Measurements from ENCODE around the gene BRINP1. TPM values are rescaled to one million over a fixed set of nuclear protein-coding genes. Genes with fewer than 3 reads are reported as not detected.

The BRINP1 gene
- total RNA-seq, 1 experiment from 2014 or later: not detected

- CTCF ChIA-PET: no interaction called here
- POLR2A ChIA-PET: no interaction called here
- DNase-seq (ENCODE audit: unreplicated experiment): no peak
- no TSS peak for BruUV-seq (replicated peaks)
- no peak overlapping the region for H3K27ac Mint-ChIP-seq (ENCODE audit: low read depth, unreplicated experiment)
- no peak for TF ChIP-seq CTCF (IDR thresholded peaks at IDR 0.05; ENCODE audit: unreplicated experiment)
- no peak overlapping the region for H3K4me3 Mint-ChIP-seq (ENCODE audit: unreplicated experiment)
- no peaks in the 10 kb centered on the region for H3K27me3 Mint-ChIP-seq (ENCODE audit: insufficient read depth, unreplicated experiment)
- intact Hi-C loops (cut with micrococcal nuclease): no loop called here
- no peaks in the 10 kb centered on the region for H3K36me3 Mint-ChIP-seq (ENCODE audit: insufficient read depth, unreplicated experiment)
- peaks cover 36% of the 10 kb centered on the region for H3K9me3 Mint-ChIP-seq (ENCODE audit: unreplicated experiment)
- H3K4me1 Mint-ChIP-seq (ENCODE audit: insufficient read depth, unreplicated experiment): no peaks in the 10 kb centered on the region
These were observed 30.2 kb downstream of the BRINP1 start for GRCh38 chr9:119339056-119339455.

GRCh38 chr9:119337573-119337972 lies 31.7 kb downstream of the BRINP1 start:
- Mint-ChIP-seq H3K36me3 (ENCODE audit: insufficient read depth, unreplicated experiment) (no peaks in the 10 kb centered on the region), H3K27ac (ENCODE audit: low read depth, unreplicated experiment) (no peak overlapping the region), H3K27me3 (ENCODE audit: insufficient read depth, unreplicated experiment) (no peaks in the 10 kb centered on the region), H3K4me3 (ENCODE audit: unreplicated experiment) (no peak overlapping the region), H3K9me3 (ENCODE audit: unreplicated experiment) (peaks cover 25% of the 10 kb centered on the region), H3K4me1 (ENCODE audit: insufficient read depth, unreplicated experiment) (no peaks in the 10 kb centered on the region)
- ChIA-PET CTCF (interaction anchor here (0.6 kb wide), 1 partner anchor 1230 kb away, joined by 4 read pairs; no protein-coding TSS in a partner anchor), POLR2A (no interaction called here)
- BruUV-seq (replicated peaks): no TSS peak
- DNase-seq (ENCODE audit: unreplicated experiment): peak; percentile 12
- no peak for TF ChIP-seq CTCF (IDR thresholded peaks at IDR 0.05; ENCODE audit: unreplicated experiment)
- intact Hi-C loops (cut with micrococcal nuclease): no loop called here

- ChIA-PET POLR2A (no interaction called here), CTCF (interaction anchor here (0.7 to 1.6 kb wide), 3 partner anchors 14 to 1826 kb away, joined by 4 to 7 read pairs (median 4); no protein-coding TSS in a partner anchor)
- no peak overlapping the region for H3K4me3 Mint-ChIP-seq (ENCODE audit: unreplicated experiment)
- no peak for DNase-seq (ENCODE audit: unreplicated experiment)
- intact Hi-C loops (cut with micrococcal nuclease): no loop called here
- H3K27me3 Mint-ChIP-seq (ENCODE audit: insufficient read depth, unreplicated experiment): no peaks in the 10 kb centered on the region
- BruUV-seq (replicated peaks): no TSS peak
- no peaks in the 10 kb centered on the region for H3K36me3 Mint-ChIP-seq (ENCODE audit: insufficient read depth, unreplicated experiment)
- H3K4me1 Mint-ChIP-seq (ENCODE audit: insufficient read depth, unreplicated experiment): no peaks in the 10 kb centered on the region
- H3K9me3 Mint-ChIP-seq (ENCODE audit: unreplicated experiment): peaks cover 12% of the 10 kb centered on the region
- H3K27ac Mint-ChIP-seq (ENCODE audit: low read depth, unreplicated experiment): no peak overlapping the region
- no peak for TF ChIP-seq CTCF (IDR thresholded peaks at IDR 0.05; ENCODE audit: unreplicated experiment)
These were observed 34.5 kb downstream of the BRINP1 start for GRCh38 chr9:119334745-119335144.

GRCh38 chr9:119333507-119334229 lies 35.6 kb downstream of the BRINP1 start:
- no peak for DNase-seq (ENCODE audit: unreplicated experiment)
- Mint-ChIP-seq H3K4me1 (ENCODE audit: insufficient read depth, unreplicated experiment) (no peaks in the 10 kb centered on the region), H3K9me3 (ENCODE audit: unreplicated experiment) (peaks cover 6% of the 10 kb centered on the region), H3K27ac (ENCODE audit: low read depth, unreplicated experiment) (no peak overlapping the region), H3K4me3 (ENCODE audit: unreplicated experiment) (no peak overlapping the region), H3K36me3 (ENCODE audit: insufficient read depth, unreplicated experiment) (no peaks in the 10 kb centered on the region), H3K27me3 (ENCODE audit: insufficient read depth, unreplicated experiment) (no peaks in the 10 kb centered on the region)
- BruUV-seq (replicated peaks): no TSS peak
- no peak for TF ChIP-seq CTCF (IDR thresholded peaks at IDR 0.05; ENCODE audit: unreplicated experiment)
- ChIA-PET POLR2A (no interaction called here), CTCF (interaction anchor here (0.7 to 1.6 kb wide), 2 partner anchors 738 to 1825 kb away, joined by 4 to 7 read pairs; no protein-coding TSS in a partner anchor)
- intact Hi-C loops (cut with micrococcal nuclease): no loop called here
